Lower leg skin (tissue), 4 donors: ENCODE results near the gene VEGFC. TPM values are rescaled to one million over a fixed set of nuclear protein-coding genes. Genes with fewer than 3 reads are reported as not detected.

ENCODE experiments used
- DNase-seq, 2 donors: peaks; one replicate each; pipeline ENCODE4 v3.0.0-alpha.2; 2019; ENCODE audit warnings: low spot score in 2 of 2
- H3K4me3 ChIP-seq: fragments of 200-600 bp; sonication (generic); 2 replicates; pipeline ENCODE4 v1.5.1; 2017; ENCODE audit warnings: mild to moderate bottlenecking, low read depth; ENCODE audit not compliant: poor library complexity, severe bottlenecking
- CTCF ChIP-seq, 3 donors: fragments of 450-650 bp; IDR thresholded peaks; one replicate each; pipeline ENCODE4 v1.5.1; 2016; ENCODE audit warnings: antibody characterized with exemption in 3 of 3, mild to moderate bottlenecking in 3 of 3, moderate library complexity in 2 of 3
- POLR2A ChIP-seq, 2 donors: fragments of 450-650 bp; IDR thresholded peaks; one replicate each; pipeline ENCODE4 v1.6.1; 2016 to 2017; ENCODE audit warnings: antibody characterized with exemption in 2 of 2, mild to moderate bottlenecking in 1 of 2, moderate library complexity in 1 of 2
- WGBS, 2 donors: methylation state at CpG; one replicate each; pipeline ENCODE4 v1.1.5; 2018; 5-methylcytosine and 5-hydroxymethylcytosine counted together
- intact Hi-C: fragments of 100-400 bp; cut with DNase I; formaldehyde crosslinking; loops from one replicate; pipeline ENCODE4 v1.15.0; 2023; ENCODE audit warnings: low total_unique reads
- total RNA-seq, 4 donors: library from RNA; depleted of rRNA; stranded (reverse); fragments of >200 nt; gene quantifications; one replicate each; pipeline ENCODE4 v1.1.0, GENCODE V29; 2016

VEGFC gene
- 1 to 10 TPM; 1.4 to 6.1 (median 3.2) TPM for total RNA-seq

GRCh38 chr4:176792326-176793059, at the start of gene VEGFC:
Gene VEGFC (minus strand): TSS chr4:176792922. CDS start chr4:176792311, 611 bp downstream.
- intact Hi-C loops: no loop called here
- TF ChIP-seq CTCF (IDR thresholded peaks at IDR 0.05): no peak
- no peak for TF ChIP-seq POLR2A (IDR thresholded peaks at IDR 0.05)
- peak in 1 of 2 donors; percentile 32 for DNase-seq
- H3K4me3 ChIP-seq: peak within 1 kb of the TSS; percentile 42
- WGBS, 2 donors: 0 to 2% methylated on average over 20 to 42 of the region's 91 CpGs

- no peak for DNase-seq
- intact Hi-C loops: no loop called here
- no peak overlapping the region for H3K4me3 ChIP-seq
- WGBS, 2 donors: 35 to 61% methylated on average over 1 of the region's 1 CpG
- no peak for TF ChIP-seq POLR2A (IDR thresholded peaks at IDR 0.05)
- no peak for TF ChIP-seq CTCF (IDR thresholded peaks at IDR 0.05)
Observed at GRCh38 chr4:176841711-176842112, 49.0 kb upstream of the VEGFC start.

GRCh38 chr4:176840166-176840565, 47.4 kb upstream of the VEGFC start:
- WGBS, 2 donors: 77 to 83% methylated on average over 4 of the region's 4 CpGs
- no peak for TF ChIP-seq CTCF (IDR thresholded peaks at IDR 0.05)
- no peak for TF ChIP-seq POLR2A (IDR thresholded peaks at IDR 0.05)
- no peak for DNase-seq
- intact Hi-C loops: no loop called here
- H3K4me3 ChIP-seq: no peak overlapping the region

- WGBS, 2 donors: 62 to 68% methylated on average over 3 of the region's 3 CpGs
- H3K4me3 ChIP-seq: no peak overlapping the region
- intact Hi-C loops: no loop called here
- no peak for TF ChIP-seq POLR2A (IDR thresholded peaks at IDR 0.05)
- TF ChIP-seq CTCF (IDR thresholded peaks at IDR 0.05): no peak
- no peak for DNase-seq
Observed at GRCh38 chr4:176839656-176840055, 46.9 kb upstream of the VEGFC start.

GRCh38 chr4:176838601-176839433, 46.1 kb upstream of the VEGFC start:
- intact Hi-C loops: no loop called here
- TF ChIP-seq POLR2A (IDR thresholded peaks at IDR 0.05) (no peak), CTCF (IDR thresholded peaks at IDR 0.05) (no peak)
- 37 to 43% methylated on average over 7 of the region's 7 CpGs for WGBS, 2 donors
- H3K4me3 ChIP-seq: no peak overlapping the region
- DNase-seq: no peak
